GM12891 (cell line): ENCODE measurements around the gene C15orf62.

Source experiments
- DNase-seq: peaks from one replicate; pipeline ENCODE4 v3.0.0; 2011; ENCODE audit warnings: low spot score; ENCODE audit not compliant: insufficient read length
- FAIRE-seq: peaks from 2 replicates; lab custom pipeline; 2011; peaks lifted over from hg19 to GRCh38; lab: Jason Lieb, UNC
- PAX5 ChIP-seq: IDR thresholded peaks from 2 replicates; pipeline ENCODE4 v1.6.1; 2011; ENCODE audit warnings: low read length, moderate library complexity, mild to moderate bottlenecking; ENCODE audit not compliant: insufficient read depth, severe bottlenecking
- POLR2A ChIP-seq: IDR thresholded peaks from 2 replicates; pipeline ENCODE4 v1.6.1; 2011; ENCODE audit warnings: low read depth, low read length, control low read depth
- POLR2AphosphoS5 ChIP-seq: IDR thresholded peaks from 2 replicates; pipeline ENCODE4 v1.6.1; 2011; ENCODE audit warnings: low read depth, low read length, control low read depth
- POU2F2 ChIP-seq: IDR thresholded peaks from 2 replicates; pipeline ENCODE4 v1.6.1; 2011; ENCODE audit warnings: low read depth, mild to moderate bottlenecking, control low read depth, low read length, moderate library complexity
- SPI1 ChIP-seq: IDR thresholded peaks from 2 replicates; pipeline ENCODE4 v1.6.1; 2011; ENCODE audit warnings: low read depth, low read length, control low read depth
- TAF1 ChIP-seq: IDR thresholded peaks from 2 replicates; pipeline ENCODE4 v1.6.1; 2011; ENCODE audit warnings: low read depth, low read length, control low read depth

The C15orf62 gene

DNA sequence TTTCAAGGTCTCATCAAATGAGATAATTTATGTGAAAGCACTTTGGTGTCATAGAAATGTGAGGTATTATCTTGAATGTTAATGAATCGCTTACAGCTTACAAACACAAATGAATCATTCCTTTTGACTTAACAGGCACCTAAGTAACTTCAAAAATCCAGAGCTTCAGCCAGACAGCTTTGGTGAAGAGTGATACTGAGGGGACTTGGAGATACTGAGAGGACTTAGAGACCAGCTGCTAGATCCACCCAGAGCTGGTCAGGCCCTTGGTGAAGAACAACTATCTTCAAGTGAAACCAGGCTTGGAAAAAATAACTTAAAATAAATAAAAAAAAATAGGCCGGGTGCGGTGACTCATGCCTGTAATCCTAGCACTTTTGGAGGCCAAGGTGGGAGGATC, 20.9 kb downstream of the C15orf62 start:
- FAIRE-seq = no peak
- DNase-seq = no peak
- TF ChIP-seq POLR2AphosphoS5 (no peak), PAX5 (no peak), SPI1 (no peak), POLR2A (no peak)

DNA sequence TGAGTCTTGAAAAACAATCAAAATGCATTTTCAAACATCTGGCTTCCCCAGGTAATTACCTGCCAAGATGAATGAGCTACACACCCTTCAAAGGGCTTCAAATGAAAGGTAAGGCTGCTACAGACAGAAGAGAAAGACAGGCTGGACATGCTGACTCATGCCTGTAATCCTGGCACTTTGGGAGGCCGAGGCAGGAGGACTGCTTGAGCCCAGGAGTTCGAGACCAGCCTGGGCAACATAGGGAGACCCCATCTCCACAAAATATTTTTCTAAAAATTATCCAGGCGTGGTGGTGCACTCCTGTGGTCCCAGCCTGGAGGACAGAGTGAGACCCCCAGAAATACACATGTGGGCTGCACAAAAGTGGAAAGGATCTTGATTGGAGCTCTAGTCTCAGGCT, 22.6 kb downstream of the C15orf62 start:
- TF ChIP-seq SPI1 = no peak
- TF ChIP-seq POU2F2 = no peak
- no peak for TF ChIP-seq PAX5
- TF ChIP-seq POLR2A = no peak
- TF ChIP-seq POLR2AphosphoS5 = no peak
- TF ChIP-seq TAF1 = no peak
- FAIRE-seq (no peak), DNase-seq (no peak)

DNA sequence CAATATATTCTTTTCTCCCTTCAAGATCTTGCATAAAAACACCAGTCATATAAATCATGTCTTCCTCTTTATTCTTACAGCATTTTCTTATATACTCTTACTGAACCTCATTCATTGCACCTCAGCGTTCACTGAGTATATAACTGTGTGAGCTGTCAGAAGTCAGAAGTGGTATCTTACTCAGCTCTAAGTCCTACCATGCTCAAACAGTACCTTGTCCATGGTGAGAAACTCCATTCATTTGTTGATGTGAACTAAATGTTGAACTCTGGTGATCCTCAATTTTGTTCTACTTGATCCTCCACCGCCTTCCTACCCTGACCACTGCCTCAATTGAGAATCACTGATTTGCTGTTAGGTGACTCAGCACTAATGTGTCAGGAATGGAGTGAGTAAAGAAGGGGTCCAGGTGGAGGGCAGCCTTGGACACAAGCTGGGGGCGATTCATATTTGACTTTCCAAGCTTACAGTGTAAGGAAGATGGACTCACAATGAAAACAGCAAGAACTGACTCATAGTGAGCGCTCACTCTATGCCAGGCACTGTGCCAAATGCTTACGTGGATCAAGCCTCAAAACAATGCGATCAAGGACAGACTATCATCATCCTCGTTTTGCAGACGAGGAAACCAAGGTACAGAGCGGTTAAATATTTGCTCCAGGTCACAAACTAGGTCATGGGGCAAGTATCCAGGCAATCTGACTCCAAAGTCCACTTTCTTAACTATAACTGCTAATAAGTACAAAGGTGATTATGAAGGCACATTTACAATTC, 23.6 kb downstream of the C15orf62 start:
- no peak for DNase-seq

DNA sequence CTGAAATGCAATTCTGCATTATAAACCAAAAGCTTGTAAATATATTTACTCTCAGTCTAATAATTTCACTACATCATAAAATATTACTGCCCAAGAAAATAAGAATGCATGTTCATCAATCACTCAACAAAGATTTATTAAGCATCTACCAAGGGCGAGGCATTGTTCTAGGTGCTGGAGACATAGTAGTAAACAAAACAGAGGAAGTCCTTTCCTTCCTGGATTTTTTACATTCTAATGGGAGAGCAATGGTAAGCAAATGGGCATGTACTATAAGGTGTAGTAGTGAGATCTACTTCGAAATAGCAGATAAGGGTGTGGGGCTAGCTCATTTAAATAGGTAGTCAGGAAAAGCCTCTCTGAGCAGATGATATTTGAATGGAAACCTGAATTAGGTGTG, 26.3 kb downstream of the C15orf62 start:
- DNase-seq (no peak), FAIRE-seq (no peak)
- TF ChIP-seq TAF1 = no peak
- TF ChIP-seq POLR2AphosphoS5 = no peak
- TF ChIP-seq POU2F2 = no peak
- no peak for TF ChIP-seq PAX5

More for the DNA sequence above, 23.6 kb downstream of the C15orf62 start:
- TF ChIP-seq TAF1 = no peak
- no peak for FAIRE-seq

DNA sequence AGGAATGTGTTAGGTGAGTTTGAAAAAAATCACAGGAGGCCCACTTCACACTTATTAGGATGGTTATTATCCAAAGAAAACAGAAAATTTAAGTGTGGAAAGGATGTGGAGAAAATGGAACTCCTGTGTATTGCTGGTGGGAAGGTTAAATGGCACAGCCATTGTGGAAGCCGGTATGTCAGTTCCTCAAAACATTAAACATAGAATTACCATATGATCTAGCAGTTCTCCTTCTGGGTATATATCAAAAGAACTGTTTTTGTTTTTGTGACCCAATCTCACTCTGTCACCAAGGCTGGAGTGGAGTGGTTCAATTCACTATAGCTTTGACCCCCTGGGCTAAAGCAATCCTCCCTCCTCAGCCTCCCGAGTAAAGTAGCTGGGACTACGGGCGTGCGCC, 26.7 kb downstream of the C15orf62 start:
- no peak for FAIRE-seq
- no peak for TF ChIP-seq PAX5
- no peak for TF ChIP-seq POLR2AphosphoS5
- TF ChIP-seq POLR2A = no peak
- no peak for TF ChIP-seq TAF1
- DNase-seq = no peak

DNA sequence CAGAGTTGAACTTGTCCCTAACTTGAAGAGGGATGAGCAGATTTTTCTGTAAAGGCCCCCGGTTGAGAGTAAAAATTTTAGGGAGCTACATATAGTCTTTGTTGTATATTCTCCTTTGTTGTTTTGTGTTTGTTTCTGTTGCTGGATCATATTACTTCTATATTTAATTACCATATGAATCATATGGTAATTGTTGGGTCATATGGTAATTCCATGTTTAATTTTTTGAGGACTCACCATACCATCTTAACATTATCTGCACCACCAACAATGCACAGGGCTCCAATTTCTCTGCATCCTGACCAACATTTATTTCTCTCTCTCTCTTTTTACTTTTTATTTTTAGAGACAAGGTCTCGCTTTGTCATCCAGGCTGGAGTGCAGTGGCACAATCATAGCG, 29.7 kb downstream of the C15orf62 start:
- FAIRE-seq (no peak), DNase-seq (no peak)
- no peak for TF ChIP-seq PAX5
- no peak for TF ChIP-seq POLR2A
- TF ChIP-seq POU2F2 = no peak
- TF ChIP-seq SPI1 = no peak
- TF ChIP-seq TAF1 = no peak
- TF ChIP-seq POLR2AphosphoS5 = no peak

DNA sequence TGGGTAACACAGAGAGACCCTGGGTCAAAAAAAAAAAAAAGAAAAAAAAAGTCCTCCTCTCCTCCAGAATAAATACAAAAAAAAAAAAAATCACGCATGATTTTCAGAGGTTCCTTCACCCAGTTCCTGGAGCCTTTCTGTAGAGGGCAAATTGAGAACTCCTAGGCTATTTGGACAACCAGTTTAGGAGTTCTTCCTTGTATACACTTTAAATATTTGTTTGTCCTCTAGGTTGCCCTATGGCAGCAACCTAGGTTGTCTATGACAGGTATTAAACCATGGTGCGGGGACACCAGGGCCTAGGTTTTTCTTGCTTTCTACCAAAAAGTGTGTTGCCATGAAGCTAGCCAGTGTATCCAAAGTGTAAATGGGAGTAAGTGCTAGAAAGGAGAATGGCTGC, 33.3 kb downstream of the C15orf62 start:
- no peak for TF ChIP-seq PAX5
- FAIRE-seq (no peak), DNase-seq (no peak)

DNA sequence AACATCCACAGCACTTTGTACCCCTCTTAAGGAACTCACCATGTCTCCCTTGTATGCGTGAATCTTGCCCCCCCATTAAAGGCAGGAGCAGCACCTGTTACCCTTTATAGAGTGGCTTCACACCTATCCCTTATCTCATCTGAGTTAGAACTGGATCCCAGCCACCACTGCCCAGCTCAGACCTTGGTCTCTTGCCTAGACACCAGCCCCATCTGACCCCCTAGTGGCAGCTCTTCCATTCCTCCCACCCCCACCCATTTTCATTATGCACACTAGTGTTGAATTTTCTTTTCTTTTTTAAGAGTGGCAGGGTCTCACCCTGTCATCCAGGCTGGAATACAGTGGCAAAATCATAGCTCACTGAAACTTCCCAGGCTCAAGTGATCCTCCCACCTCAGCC, 33.9 kb downstream of the C15orf62 start:
- TF ChIP-seq PAX5 = no peak
- TF ChIP-seq SPI1 = no peak
- no peak for TF ChIP-seq POLR2AphosphoS5
- TF ChIP-seq POLR2A = no peak
- no peak for TF ChIP-seq POU2F2
- TF ChIP-seq TAF1 = no peak
- DNase-seq = no peak
- no peak for FAIRE-seq

DNA sequence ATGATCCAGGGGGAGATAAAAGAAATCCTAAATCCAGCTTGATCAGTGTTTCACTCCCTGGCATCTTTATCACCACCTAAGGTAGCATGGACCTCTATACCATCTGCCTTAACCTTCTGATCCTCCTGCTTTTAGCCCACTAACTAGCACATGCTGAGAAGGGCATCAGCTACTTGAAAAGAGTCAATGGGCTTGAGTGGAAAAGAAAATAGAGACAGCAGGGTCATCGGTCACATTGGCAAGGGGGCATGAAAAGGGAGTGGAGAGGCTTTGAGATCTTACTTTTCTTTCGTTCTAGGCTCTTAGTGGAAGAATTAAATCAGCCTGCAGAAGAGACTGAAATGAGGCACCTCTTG, 36.9 kb downstream of the C15orf62 start:
- TF ChIP-seq PAX5 (no peak), POU2F2 (no peak), TAF1 (no peak)
- DNase-seq (no peak), FAIRE-seq (no peak)

DNA sequence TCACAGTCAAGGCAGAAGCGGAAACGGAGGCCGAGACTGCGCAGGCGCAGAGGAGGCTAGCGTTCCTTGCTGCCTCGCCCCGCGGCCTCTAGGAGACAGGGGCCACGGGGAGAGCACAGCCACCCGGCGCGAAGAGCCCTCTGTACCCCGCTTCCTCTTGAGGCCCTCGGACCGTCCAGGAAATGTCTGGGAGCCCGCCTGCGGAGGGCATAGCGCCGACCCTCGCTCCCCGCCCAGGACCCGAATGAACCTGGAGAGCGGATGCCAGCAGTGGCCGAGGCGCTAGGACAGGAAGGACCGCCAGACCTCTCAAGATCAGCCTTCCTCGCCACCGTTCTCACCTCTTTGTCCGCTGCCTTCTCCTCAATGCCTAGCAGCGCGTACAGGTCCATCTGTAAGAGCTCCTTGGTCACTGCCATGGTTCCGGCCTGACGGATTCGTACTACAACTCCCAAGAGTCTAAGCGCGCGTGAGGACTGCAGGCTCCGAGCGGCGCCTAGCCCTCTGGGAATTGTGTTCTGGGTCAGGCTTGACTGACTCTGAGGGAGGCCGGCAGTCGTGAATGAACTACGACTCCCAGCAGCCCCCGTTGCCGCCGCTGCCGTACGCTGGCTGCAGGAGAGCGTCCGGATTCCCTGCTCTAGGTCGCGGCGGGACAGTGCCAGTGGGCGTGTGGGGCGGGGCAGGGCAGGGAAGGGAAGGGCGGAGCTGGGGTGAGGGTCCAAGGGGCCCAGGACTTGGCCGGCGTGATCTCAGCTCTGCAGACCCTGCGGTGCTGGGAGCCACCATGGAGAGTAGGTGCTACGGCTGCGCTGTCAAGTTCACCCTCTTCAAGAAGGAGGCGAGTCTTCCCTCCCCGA, 37.5 kb downstream of the C15orf62 start, which contains the start of the genes DNAJC17 and ZFYVE19:
Gene DNAJC17, minus strand, starts transcription at position 446 of the 860 bp plus-strand sequence. Its CDS starts 27 bp downstream, at position 419.
Gene ZFYVE19, plus strand, starts transcription at position 62 of the 860 bp plus-strand sequence. Its CDS starts 501 bp downstream, at position 563.
- FAIRE-seq (peak; percentile 97), DNase-seq (peak; percentile 89)
- TF ChIP-seq PAX5 = peak; percentile 100
- TF ChIP-seq TAF1 = peak; percentile 75
- peak; percentile 74 for TF ChIP-seq POU2F2
- TF ChIP-seq SPI1 = no peak; the same call in 1 of the 2 replicates
- TF ChIP-seq POLR2AphosphoS5 = peak; percentile 94
- peak; percentile 88 for TF ChIP-seq POLR2A
